ENCODE results near the gene CCL7. TPM values are rescaled to one million over a fixed set of nuclear protein-coding genes. Genes with fewer than 3 reads are reported as not detected.
"Not testable (repeated sequence)": the region's sequence is repeated elsewhere in the genome, so short reads cannot be mapped to it uniquely, and the experiment has no call there.

The CCL7 gene
- total RNA-seq, 4 donors from 2014 or later, result not detected

DNA sequence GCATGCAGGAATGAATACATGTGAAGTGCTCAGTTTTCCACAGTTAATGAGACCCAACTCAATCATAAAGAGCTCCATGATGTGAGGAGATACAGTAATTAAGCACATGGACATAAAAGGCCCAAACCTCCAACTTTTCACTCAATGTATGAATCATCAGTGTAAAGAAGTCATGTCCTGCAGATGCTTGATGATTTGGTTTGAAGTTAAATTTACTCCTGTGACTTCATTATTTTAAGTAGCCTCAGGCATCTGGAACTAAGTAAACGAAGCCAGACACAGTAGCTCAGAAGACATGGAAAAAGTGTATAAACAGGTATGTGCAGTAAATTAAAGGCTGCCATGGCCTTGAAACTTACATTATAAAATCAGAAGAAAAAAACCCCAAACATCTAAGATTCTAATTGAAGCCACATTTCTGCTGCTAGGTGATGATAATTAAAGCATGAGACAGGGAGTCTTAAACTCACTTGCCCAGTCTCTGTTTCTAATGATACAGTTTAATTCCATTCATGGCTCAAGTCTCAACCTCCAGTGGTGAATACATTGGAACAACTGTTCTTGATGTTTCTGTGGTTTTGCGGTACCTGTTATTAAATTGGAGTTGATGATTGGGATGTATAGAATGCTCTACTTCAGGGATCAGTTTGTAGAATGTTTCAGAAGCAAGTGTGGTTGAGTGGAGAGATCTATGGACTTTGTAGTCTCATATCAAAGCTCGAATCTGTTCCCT lies 43.8 kb upstream of the CCL7 start:
- H3K27me3 ChIP-seq, result no peaks in the 10 kb centered on the region
- H3K36me3 ChIP-seq, result no peaks in the 10 kb centered on the region
- no peaks in the 10 kb centered on the region for H3K9me3 ChIP-seq
- H3K27ac ChIP-seq, result no peak overlapping the region
- DNase-seq, result no peak
- H3K4me1 ChIP-seq, result no peaks in the 10 kb centered on the region
- H3K4me3 ChIP-seq, result no peak overlapping the region
- TF ChIP-seq POLR2A (IDR thresholded peaks at IDR 0.05) (no peak), CTCF (IDR thresholded peaks at IDR 0.05) (no peak)

DNA sequence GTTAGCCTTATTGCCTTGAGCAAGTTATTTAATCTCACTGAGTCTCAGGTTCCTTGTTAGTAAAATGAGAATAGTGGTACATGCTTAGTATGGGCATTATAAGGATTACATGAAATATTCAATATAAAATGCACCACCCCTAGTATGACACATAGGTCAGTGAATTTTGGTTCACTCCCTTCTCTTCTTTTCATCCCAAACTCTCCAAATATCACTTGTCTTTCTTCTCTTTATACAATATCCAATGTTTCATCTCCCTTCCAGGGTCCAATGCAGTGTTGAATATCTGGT lies 43.3 kb upstream of the CCL7 start:
- Histone ChIP-seq H3K4me1 (no peaks in the 10 kb centered on the region), H3K4me3 (no peak overlapping the region), H3K36me3 (no peaks in the 10 kb centered on the region), H3K27me3 (no peaks in the 10 kb centered on the region), H3K27ac (no peak overlapping the region), H3K9me3 (no peaks in the 10 kb centered on the region)
- TF ChIP-seq POLR2A (IDR thresholded peaks at IDR 0.05), result no peak
- no peak for TF ChIP-seq CTCF (IDR thresholded peaks at IDR 0.05)
- DNase-seq, result no peak

DNA sequence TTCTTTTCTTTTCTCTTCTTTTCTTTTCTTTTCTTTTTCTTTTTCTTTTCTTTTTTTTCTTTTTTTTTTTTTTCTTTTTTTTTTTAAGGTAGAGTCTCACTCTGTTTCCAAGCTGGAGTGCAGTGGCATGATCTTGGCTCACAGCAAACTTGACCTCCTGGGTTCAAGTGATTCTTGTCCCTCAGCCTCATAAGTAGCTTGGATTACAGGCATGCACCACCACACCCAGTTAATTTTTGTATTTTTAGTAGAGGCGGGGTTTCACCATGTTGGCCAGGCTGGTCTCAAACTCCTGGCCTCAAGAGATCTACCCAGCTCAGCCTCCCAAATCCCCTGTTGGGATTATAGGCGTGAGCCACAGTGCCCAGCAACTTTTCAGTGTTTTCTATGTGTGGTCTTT lies 42.7 kb upstream of the CCL7 start:
- DNase-seq, H3K36me3 ChIP-seq, H3K4me3 ChIP-seq, H3K4me1 ChIP-seq, H3K27ac ChIP-seq, H3K27me3 ChIP-seq, H3K9me3 ChIP-seq: not testable (repeated sequence)

GRCh38 chr17:34227707-34228106 lies 42.3 kb upstream of the CCL7 start:
- Histone ChIP-seq H3K27me3 (no peaks in the 10 kb centered on the region), H3K4me1 (no peaks in the 10 kb centered on the region), H3K36me3 (no peaks in the 10 kb centered on the region), H3K27ac (no peak overlapping the region), H3K9me3 (no peaks in the 10 kb centered on the region), H3K4me3 (no peak overlapping the region)
- TF ChIP-seq CTCF (IDR thresholded peaks at IDR 0.05) (no peak), POLR2A (IDR thresholded peaks at IDR 0.05) (no peak)
- DNase-seq, result no peak

- no peaks in the 10 kb centered on the region for H3K4me1 ChIP-seq
- H3K4me3 ChIP-seq, result no peak overlapping the region
- DNase-seq, result no peak
- no peak overlapping the region for H3K27ac ChIP-seq
- TF ChIP-seq CTCF (IDR thresholded peaks at IDR 0.05) (no peak), POLR2A (IDR thresholded peaks at IDR 0.05) (no peak)
- H3K9me3 ChIP-seq, result no peaks in the 10 kb centered on the region
- H3K27me3 ChIP-seq, result no peaks in the 10 kb centered on the region
- H3K36me3 ChIP-seq, result no peaks in the 10 kb centered on the region
These were observed 41.2 kb upstream of the CCL7 start for GRCh38 chr17:34228781-34229180.

- DNase-seq, result no peak
- Histone ChIP-seq H3K36me3 (no peaks in the 10 kb centered on the region), H3K4me3 (no peak overlapping the region), H3K4me1 (peaks cover 0 to 5% (median 0%) of the 10 kb centered on the region in 4 donors), H3K27me3 (no peaks in the 10 kb centered on the region), H3K27ac (no peak overlapping the region), H3K9me3 (no peaks in the 10 kb centered on the region)
- TF ChIP-seq CTCF (IDR thresholded peaks at IDR 0.05), result no peak
- no peak for TF ChIP-seq POLR2A (IDR thresholded peaks at IDR 0.05)
These were observed 39.7 kb upstream of the CCL7 start for GRCh38 chr17:34230342-34230741.
